HL-60 (cell line): ENCODE measurements around the gene SPON1.

Source experiments
- CTCF ChIP-seq: IDR thresholded peaks from one replicate; pipeline ENCODE4 v1.5.1; 2011; ENCODE audit warnings: low read length, control low read depth, inconsistent platforms; ENCODE audit not compliant: insufficient read depth
- REST ChIP-seq: IDR thresholded peaks from 2 replicates; pipeline ENCODE4 v1.6.1; 2012; ENCODE audit warnings: low read depth; ENCODE audit not compliant: insufficient replicate concordance
- SPI1 ChIP-seq: IDR thresholded peaks from 2 replicates; pipeline ENCODE4 v1.6.1; 2012; ENCODE audit warnings: low read depth, mild to moderate bottlenecking, borderline replicate concordance

GRCh38 chr11:14202251-14203196 lies 240.0 kb downstream of the SPON1 start:
- TF ChIP-seq CTCF (no peak), REST (no peak), SPI1 (no peak)
